ENCODE data around the gene DAG1. TPM values are rescaled to one million over a fixed set of nuclear protein-coding genes. Genes with fewer than 3 reads are reported as not detected.

Gene DAG1
- total and polyA plus RNA-seq, 2 experiments from 2014 or later = 29.9 to 152 TPM

DNA sequence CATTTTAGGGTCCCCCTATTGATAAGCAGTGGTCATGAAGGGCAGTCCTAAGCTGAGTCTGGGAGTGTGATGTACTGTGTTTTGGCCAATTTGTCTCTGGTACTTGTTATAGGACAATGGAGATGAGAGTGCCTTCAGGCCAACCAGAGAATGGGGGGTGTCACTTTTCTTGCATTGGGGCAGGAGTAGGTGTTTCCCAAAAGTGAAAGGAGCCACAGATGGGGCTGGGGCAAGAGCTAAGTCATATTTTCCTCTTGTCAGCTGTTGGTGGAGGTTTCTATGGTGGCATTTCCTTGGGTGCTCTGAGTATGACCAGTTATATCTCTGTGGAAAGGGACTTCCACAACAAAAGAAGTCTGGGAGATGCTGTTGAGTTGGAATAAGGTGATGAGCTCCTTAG lies 59.5 kb downstream of the DAG1 start:
- no peak overlapping the region for H3K27ac Mint-ChIP-seq
- H3K36me3 Mint-ChIP-seq (ENCODE audit: low read depth) = peaks cover 55% of the 10 kb centered on the region
- H3K9me3 Mint-ChIP-seq = no peaks in the 10 kb centered on the region
- peaks cover 7% of the 10 kb centered on the region for H3F3A ChIP-seq (replicated peaks; ENCODE audit: low read depth)
- no peak overlapping the region for H3K4me3 ChIP-seq
- no peaks in the 10 kb centered on the region for H3K27me3 ChIP-seq (ENCODE audit: insufficient read depth)
- no peak overlapping the region for H3K27ac ChIP-seq (ENCODE audit: low read depth)
- no peaks in the 10 kb centered on the region for H3K4me1 ChIP-seq (ENCODE audit: insufficient read depth)
- H3K36me3 ChIP-seq (ENCODE audit: insufficient read depth) = no peaks in the 10 kb centered on the region
- no peak for TF ChIP-seq CREB1 (CRISPR knock-in tag; IDR thresholded peaks at IDR 0.05; ENCODE audit: low read depth)
- TF ChIP-seq ZNF331 (CRISPR knock-in tag; IDR thresholded peaks at IDR 0.05; ENCODE audit: low read depth) = no peak
- no peak for TF ChIP-seq NANOG (IDR thresholded peaks at IDR 0.05; ENCODE audit: borderline replicate concordance)
- no peak for TF ChIP-seq POLR2AphosphoS5 (IDR thresholded peaks at IDR 0.05; ENCODE audit: low read depth)
- no peak for TF ChIP-seq JUNB (IDR thresholded peaks at IDR 0.05; ENCODE audit: unreplicated experiment)
- no peak for TF ChIP-seq EZH2phosphoT487 (IDR thresholded peaks at IDR 0.05; ENCODE audit: unreplicated experiment)
- TF ChIP-seq, protein P1, sequence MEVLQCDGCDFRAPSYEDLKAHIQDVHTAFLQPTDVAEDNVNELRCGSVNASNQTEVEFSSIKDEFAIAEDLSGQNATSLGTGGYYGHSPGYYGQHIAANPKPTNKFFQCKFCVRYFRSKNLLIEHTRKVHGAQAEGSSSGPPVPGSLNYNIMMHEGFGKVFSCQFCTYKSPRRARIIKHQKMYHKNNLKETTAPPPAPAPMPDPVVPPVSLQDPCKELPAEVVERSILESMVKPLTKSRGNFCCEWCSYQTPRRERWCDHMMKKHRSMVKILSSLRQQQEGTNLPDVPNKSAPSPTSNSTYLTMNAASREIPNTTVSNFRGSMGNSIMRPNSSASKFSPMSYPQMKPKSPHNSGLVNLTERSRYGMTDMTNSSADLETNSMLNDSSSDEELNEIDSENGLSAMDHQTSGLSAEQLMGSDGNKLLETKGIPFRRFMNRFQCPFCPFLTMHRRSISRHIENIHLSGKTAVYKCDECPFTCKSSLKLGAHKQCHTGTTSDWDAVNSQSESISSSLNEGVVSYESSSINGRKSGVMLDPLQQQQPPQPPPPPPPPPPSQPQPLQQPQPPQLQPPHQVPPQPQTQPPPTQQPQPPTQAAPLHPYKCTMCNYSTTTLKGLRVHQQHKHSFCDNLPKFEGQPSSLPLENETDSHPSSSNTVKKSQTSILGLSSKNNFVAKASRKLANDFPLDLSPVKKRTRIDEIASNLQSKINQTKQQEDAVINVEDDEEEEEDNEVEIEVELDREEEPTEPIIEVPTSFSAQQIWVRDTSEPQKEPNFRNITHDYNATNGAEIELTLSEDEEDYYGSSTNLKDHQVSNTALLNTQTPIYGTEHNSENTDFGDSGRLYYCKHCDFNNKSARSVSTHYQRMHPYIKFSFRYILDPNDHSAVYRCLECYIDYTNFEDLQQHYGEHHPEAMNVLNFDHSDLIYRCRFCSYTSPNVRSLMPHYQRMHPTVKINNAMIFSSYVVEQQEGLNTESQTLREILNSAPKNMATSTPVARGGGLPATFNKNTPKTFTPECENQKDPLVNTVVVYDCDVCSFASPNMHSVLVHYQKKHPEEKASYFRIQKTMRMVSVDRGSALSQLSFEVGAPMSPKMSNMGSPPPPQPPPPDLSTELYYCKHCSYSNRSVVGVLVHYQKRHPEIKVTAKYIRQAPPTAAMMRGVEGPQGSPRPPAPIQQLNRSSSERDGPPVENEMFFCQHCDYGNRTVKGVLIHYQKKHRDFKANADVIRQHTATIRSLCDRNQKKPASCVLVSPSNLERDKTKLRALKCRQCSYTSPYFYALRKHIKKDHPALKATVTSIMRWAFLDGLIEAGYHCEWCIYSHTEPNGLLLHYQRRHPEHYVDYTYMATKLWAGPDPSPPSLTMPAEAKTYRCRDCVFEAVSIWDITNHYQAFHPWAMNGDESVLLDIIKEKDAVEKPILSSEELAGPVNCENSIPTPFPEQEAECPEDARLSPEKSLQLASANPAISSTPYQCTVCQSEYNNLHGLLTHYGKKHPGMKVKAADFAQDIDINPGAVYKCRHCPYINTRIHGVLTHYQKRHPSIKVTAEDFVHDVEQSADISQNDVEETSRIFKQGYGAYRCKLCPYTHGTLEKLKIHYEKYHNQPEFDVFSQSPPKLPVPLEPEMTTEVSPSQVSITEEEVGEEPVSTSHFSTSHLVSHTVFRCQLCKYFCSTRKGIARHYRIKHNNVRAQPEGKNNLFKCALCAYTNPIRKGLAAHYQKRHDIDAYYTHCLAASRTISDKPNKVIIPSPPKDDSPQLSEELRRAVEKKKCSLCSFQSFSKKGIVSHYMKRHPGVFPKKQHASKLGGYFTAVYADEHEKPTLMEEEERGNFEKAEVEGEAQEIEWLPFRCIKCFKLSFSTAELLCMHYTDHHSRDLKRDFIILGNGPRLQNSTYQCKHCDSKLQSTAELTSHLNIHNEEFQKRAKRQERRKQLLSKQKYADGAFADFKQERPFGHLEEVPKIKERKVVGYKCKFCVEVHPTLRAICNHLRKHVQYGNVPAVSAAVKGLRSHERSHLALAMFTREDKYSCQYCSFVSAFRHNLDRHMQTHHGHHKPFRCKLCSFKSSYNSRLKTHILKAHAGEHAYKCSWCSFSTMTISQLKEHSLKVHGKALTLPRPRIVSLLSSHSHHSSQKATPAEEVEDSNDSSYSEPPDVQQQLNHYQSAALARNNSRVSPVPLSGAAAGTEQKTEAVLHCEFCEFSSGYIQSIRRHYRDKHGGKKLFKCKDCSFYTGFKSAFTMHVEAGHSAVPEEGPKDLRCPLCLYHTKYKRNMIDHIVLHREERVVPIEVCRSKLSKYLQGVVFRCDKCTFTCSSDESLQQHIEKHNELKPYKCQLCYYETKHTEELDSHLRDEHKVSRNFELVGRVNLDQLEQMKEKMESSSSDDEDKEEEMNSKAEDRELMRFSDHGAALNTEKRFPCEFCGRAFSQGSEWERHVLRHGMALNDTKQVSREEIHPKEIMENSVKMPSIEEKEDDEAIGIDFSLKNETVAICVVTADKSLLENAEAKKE (CRISPR knock-in tag; IDR thresholded peaks at IDR 0.05) = no peak
- no peak for TF ChIP-seq EZH2 (IDR thresholded peaks at IDR 0.05; ENCODE audit: low read depth, unreplicated experiment)
- TF ChIP-seq, protein P2, sequence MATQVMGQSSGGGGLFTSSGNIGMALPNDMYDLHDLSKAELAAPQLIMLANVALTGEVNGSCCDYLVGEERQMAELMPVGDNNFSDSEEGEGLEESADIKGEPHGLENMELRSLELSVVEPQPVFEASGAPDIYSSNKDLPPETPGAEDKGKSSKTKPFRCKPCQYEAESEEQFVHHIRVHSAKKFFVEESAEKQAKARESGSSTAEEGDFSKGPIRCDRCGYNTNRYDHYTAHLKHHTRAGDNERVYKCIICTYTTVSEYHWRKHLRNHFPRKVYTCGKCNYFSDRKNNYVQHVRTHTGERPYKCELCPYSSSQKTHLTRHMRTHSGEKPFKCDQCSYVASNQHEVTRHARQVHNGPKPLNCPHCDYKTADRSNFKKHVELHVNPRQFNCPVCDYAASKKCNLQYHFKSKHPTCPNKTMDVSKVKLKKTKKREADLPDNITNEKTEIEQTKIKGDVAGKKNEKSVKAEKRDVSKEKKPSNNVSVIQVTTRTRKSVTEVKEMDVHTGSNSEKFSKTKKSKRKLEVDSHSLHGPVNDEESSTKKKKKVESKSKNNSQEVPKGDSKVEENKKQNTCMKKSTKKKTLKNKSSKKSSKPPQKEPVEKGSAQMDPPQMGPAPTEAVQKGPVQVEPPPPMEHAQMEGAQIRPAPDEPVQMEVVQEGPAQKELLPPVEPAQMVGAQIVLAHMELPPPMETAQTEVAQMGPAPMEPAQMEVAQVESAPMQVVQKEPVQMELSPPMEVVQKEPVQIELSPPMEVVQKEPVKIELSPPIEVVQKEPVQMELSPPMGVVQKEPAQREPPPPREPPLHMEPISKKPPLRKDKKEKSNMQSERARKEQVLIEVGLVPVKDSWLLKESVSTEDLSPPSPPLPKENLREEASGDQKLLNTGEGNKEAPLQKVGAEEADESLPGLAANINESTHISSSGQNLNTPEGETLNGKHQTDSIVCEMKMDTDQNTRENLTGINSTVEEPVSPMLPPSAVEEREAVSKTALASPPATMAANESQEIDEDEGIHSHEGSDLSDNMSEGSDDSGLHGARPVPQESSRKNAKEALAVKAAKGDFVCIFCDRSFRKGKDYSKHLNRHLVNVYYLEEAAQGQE (IDR thresholded peaks at IDR 0.05; ENCODE audit: unreplicated experiment) = no peak
- TF ChIP-seq, protein P3, sequence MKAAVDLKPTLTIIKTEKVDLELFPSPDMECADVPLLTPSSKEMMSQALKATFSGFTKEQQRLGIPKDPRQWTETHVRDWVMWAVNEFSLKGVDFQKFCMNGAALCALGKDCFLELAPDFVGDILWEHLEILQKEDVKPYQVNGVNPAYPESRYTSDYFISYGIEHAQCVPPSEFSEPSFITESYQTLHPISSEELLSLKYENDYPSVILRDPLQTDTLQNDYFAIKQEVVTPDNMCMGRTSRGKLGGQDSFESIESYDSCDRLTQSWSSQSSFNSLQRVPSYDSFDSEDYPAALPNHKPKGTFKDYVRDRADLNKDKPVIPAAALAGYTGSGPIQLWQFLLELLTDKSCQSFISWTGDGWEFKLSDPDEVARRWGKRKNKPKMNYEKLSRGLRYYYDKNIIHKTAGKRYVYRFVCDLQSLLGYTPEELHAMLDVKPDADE (IDR thresholded peaks at IDR 0.05) = no peak
- TF ChIP-seq ZNF114 (CRISPR knock-in tag; IDR thresholded peaks at IDR 0.05) = no peak
- TF ChIP-seq, protein P4, sequence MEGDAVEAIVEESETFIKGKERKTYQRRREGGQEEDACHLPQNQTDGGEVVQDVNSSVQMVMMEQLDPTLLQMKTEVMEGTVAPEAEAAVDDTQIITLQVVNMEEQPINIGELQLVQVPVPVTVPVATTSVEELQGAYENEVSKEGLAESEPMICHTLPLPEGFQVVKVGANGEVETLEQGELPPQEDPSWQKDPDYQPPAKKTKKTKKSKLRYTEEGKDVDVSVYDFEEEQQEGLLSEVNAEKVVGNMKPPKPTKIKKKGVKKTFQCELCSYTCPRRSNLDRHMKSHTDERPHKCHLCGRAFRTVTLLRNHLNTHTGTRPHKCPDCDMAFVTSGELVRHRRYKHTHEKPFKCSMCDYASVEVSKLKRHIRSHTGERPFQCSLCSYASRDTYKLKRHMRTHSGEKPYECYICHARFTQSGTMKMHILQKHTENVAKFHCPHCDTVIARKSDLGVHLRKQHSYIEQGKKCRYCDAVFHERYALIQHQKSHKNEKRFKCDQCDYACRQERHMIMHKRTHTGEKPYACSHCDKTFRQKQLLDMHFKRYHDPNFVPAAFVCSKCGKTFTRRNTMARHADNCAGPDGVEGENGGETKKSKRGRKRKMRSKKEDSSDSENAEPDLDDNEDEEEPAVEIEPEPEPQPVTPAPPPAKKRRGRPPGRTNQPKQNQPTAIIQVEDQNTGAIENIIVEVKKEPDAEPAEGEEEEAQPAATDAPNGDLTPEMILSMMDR (conservative IDR thresholded peaks at IDR 0.05; ENCODE audit: low read depth in 2 of 2) = no peak
- no peak for TF ChIP-seq STAT1 (IDR thresholded peaks at IDR 0.05; ENCODE audit: unreplicated experiment)
- peaks cover 21% of the 10 kb centered on the region for H3K79me2 ChIP-seq (replicated peaks; ENCODE audit: insufficient read depth)
- no peak for DNase-seq (ENCODE audit: low spot score)
- no peak overlapping the region for H2AFZ ChIP-seq
- H3K4me2 ChIP-seq = no peak overlapping the region
- H3K27me3 Mint-ChIP-seq (ENCODE audit: insufficient read depth, low read depth, poor library complexity) = peaks cover 12% of the 10 kb centered on the region
- peaks cover 6% of the 10 kb centered on the region for H4K20me1 ChIP-seq (replicated peaks; ENCODE audit: insufficient read depth)
- no peak for ATAC-seq
- H3K4me3 Mint-ChIP-seq = no peak overlapping the region
- H3K4me1 Mint-ChIP-seq = peaks cover 2% of the 10 kb centered on the region
- H3K9me2 ChIP-seq (ENCODE audit: insufficient read depth) = no peaks in the 10 kb centered on the region
